Urothelium cell line (cell line): ENCODE results near the gene EML1.

ENCODE experiments used
- DNase-seq: peaks from one replicate; pipeline ENCODE4 v3.0.0; 2011; ENCODE audit warnings: low spot score, mixed read lengths
- FAIRE-seq: peaks from 2 replicates; lab custom pipeline; 2011; peaks lifted over from hg19 to GRCh38; lab: Jason Lieb, UNC

EML1 gene

GRCh38 chr14:99860219-99860618, 67.0 kb downstream of the EML1 start:
- no peak for FAIRE-seq
- DNase-seq, result no peak

GRCh38 chr14:99862136-99862535, 68.9 kb downstream of the EML1 start:
- DNase-seq (no peak), FAIRE-seq (no peak)

GRCh38 chr14:99863059-99863458, 69.8 kb downstream of the EML1 start:
- no peak for DNase-seq
- no peak for FAIRE-seq

- no peak for FAIRE-seq
- no peak for DNase-seq
Observed at GRCh38 chr14:99865408-99865807, 72.2 kb downstream of the EML1 start.

- no peak for DNase-seq
- no peak for FAIRE-seq
Observed at GRCh38 chr14:99870617-99871016, 77.4 kb downstream of the EML1 start.

GRCh38 chr14:99871771-99872170, 78.6 kb downstream of the EML1 start:
- FAIRE-seq, result no peak

GRCh38 chr14:99872786-99873440, 79.7 kb downstream of the EML1 start:
- FAIRE-seq, result no peak
- DNase-seq, result no peak

More at GRCh38 chr14:99871771-99872170, 78.6 kb downstream of the EML1 start:
- no peak for DNase-seq

GRCh38 chr14:99873653-99874052, 80.4 kb downstream of the EML1 start:
- DNase-seq, result no peak
- FAIRE-seq, result no peak

- FAIRE-seq, result no peak
- no peak for DNase-seq
Observed at GRCh38 chr14:99874306-99874705, 81.1 kb downstream of the EML1 start.

- DNase-seq (no peak), FAIRE-seq (no peak)
Observed at GRCh38 chr14:99875421-99875820, 82.2 kb downstream of the EML1 start.

GRCh38 chr14:99875836-99876235, 82.6 kb downstream of the EML1 start:
- FAIRE-seq (no peak), DNase-seq (no peak)

- DNase-seq (no peak), FAIRE-seq (no peak)
Observed at GRCh38 chr14:99876406-99876805, 83.2 kb downstream of the EML1 start.

GRCh38 chr14:99878563-99878962, 85.3 kb downstream of the EML1 start:
- FAIRE-seq (no peak), DNase-seq (no peak)

- DNase-seq (no peak), FAIRE-seq (no peak)
Observed at GRCh38 chr14:99879401-99880295, 86.4 kb downstream of the EML1 start.

- DNase-seq (no peak), FAIRE-seq (no peak)
Observed at GRCh38 chr14:99880651-99881420, 87.6 kb downstream of the EML1 start.

GRCh38 chr14:99883866-99884650, 90.8 kb downstream of the EML1 start:
- DNase-seq (no peak), FAIRE-seq (no peak)

- DNase-seq (peak; percentile 40), FAIRE-seq (no peak)
Observed at GRCh38 chr14:99884834-99885648, 91.8 kb downstream of the EML1 start.

GRCh38 chr14:99885649-99885958, 92.4 kb downstream of the EML1 start:
- no peak for FAIRE-seq
- DNase-seq, result no peak

- no peak for DNase-seq
Observed at GRCh38 chr14:99887407-99887806, 94.2 kb downstream of the EML1 start.

GRCh38 chr14:99888149-99888548, 94.9 kb downstream of the EML1 start:
- FAIRE-seq, result no peak
- no peak for DNase-seq

More at GRCh38 chr14:99887407-99887806, 94.2 kb downstream of the EML1 start:
- no peak for FAIRE-seq
